Adrenal gland (tissue), 12 donors: ENCODE measurements around the gene TSPAN16. TPM values are rescaled to one million over a fixed set of nuclear protein-coding genes. Genes with fewer than 3 reads are reported as not detected.

ENCODE experiments used
- DNase-seq, 7 donors: peaks; one replicate each; pipeline ENCODE4 v3.0.0-alpha.2; 2019 to 2020
- H3K27ac ChIP-seq, 5 donors: fragments of 200-600 bp; sonication (generic) in 4 of 5; 1 replicate in 3 of 5; 2 replicates in 2 of 5; pipeline versions ENCODE4 v1.5.1 to v1.8.0; 2016 to 2020; ENCODE audit warnings: mild to moderate bottlenecking in 1 of 5
- H3K27me3 ChIP-seq: fragments of 200-600 bp; 2 replicates; pipeline ENCODE4 v1.8.0; 2021
- H3K36me3 ChIP-seq, 2 donors: fragments of 200-600 bp; replicated peaks in 1 of 2; 1 replicate in 1 of 2; 2 replicates in 1 of 2; pipeline versions ENCODE4 v1.5.1 to v1.8.0; 2018 to 2022
- H3K4me1 ChIP-seq, 2 donors: fragments of 200-600 bp; replicated peaks in 1 of 2; 1 replicate in 1 of 2; 2 replicates in 1 of 2; pipeline versions ENCODE4 v1.5.1 to v1.8.0; 2018 to 2021
- H3K4me3 ChIP-seq, 4 donors: fragments of 200-600 bp; sonication (generic) in 3 of 4; one replicate each; pipeline ENCODE4 v1.5.1; 2016 to 2018
- H3K9me3 ChIP-seq, 3 donors: fragments of 200-600 bp; sonication (generic) in 1 of 3; replicated peaks in 1 of 3; 1 replicate in 2 of 3; 2 replicates in 1 of 3; pipeline versions ENCODE4 v1.5.1 to v1.8.0; 2016 to 2021
- POLR2A ChIP-seq, 2 donors: fragments of 450-650 bp; IDR thresholded peaks; one replicate each; pipeline ENCODE4 v1.6.1; 2017; ENCODE audit warnings: antibody characterized with exemption in 2 of 2, mild to moderate bottlenecking in 2 of 2, moderate library complexity in 1 of 2
- WGBS, 4 donors: extraction: QIAGEN DNeasy Blood & Tissue Kit in 2 of 4; methylation state at CpG; one replicate each; pipeline versions ENCODE4 v1.1.5 to v1.1.7; 2013 to 2017; 5-methylcytosine and 5-hydroxymethylcytosine counted together
- intact Hi-C, 2 donors: fragments of 100-400 bp; cut with DNase I; formaldehyde crosslinking; loops; one replicate each; pipeline versions ENCODE4 v1.14.1 to v1.15.0; 2022 to 2023
- polyA plus RNA-seq, 3 donors: library from polyadenylated mRNA; stranded (reverse); fragments of 200-250 nt in 2 of 3; fragments of 350-450 nt in 1 of 3; fragmentation: Illumina TruSeq in 1 of 3; extraction: RNeasy Lipid Tissue Mini Kit (QIAGEN cat#74804) in 1 of 3; gene quantifications; one replicate each; pipeline ENCODE4 v1.2.3, GENCODE V29; 2013 to 2014
- total RNA-seq, 9 donors: library from RNA; depleted of rRNA in 4 of 9; stranded (reverse); fragments of >200 nt in 4 of 9; fragments of 120-200 nt in 1 of 9; fragmentation: NEBNext Ultra II Directional in 1 of 9; extraction: Animal tissue kit (Norgen Biotek cat#: 25700) in 1 of 9; gene quantifications; one replicate each; pipeline versions ENCODE4 v1.1.0 to v1.2.4, GENCODE V29; 2013 to 2023
- TF ChIP-seq, protein P1 (sequence below), 6 experiments: fragments of 450-650 bp in 4 of 6; fragments of 200-600 bp in 2 of 6; sonication (generic) in 1 of 6; IDR thresholded peaks; 1 replicate in 5 of 6; 2 replicates in 1 of 6; pipeline versions ENCODE4 v1.5.1 to v1.8.0; 2016 to 2021; ENCODE audit warnings: antibody characterized with exemption in 6 of 6, mild to moderate bottlenecking in 2 of 6, moderate library complexity in 1 of 6
- donor health status: healthy with polysubstance abuse.
- donor health status: Bipolar disorder and iron deficiency.
- donor health status: DM: yes; HTN: yes; CAD: no.
- donor health status: DM: no; HTN: no; CAD: no.
- donor health status: DM: no; HTN: no; CAD: no.
- donor health status: DM: yes; HTN: yes; CAD: no.

The TSPAN16 gene
- total and polyA plus RNA-seq, 12 donors = not detected

DNA sequence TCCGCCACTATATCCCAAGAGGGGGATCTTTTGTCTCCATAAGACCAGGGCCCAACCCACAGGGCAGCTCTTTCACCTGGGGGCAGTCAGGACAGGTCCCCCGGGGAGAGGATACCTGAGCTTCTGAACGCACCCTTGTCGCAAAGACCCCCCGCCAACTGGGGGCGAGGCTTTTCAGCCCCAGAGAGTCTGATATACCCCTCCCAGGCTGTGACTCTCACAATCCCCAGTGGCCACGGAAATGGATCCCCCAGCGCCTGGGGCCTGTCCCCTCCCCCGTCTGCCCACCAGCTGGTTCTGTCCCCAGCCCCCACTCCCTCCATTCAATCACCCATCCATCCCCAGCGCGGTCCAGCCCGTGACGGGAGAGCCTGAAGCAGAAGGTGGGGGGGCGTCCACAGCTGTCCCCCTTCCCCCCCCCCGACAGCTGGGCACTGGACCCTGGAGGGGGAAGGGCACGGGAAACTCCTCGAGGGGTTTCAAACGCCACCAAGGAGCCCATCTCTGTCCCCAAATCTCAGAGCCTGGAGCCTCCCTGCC lies 34.5 kb upstream of the TSPAN16 start:
- DNase-seq = no peak
- no peaks in the 10 kb centered on the region for H3K36me3 ChIP-seq
- intact Hi-C loops = no loop called here
- no peaks in the 10 kb centered on the region for H3K27me3 ChIP-seq
- H3K4me3 ChIP-seq = peak overlapping the region in 3 of 4 donors; percentile 82 to 90 (median 89)
- TF ChIP-seq, protein P1, sequence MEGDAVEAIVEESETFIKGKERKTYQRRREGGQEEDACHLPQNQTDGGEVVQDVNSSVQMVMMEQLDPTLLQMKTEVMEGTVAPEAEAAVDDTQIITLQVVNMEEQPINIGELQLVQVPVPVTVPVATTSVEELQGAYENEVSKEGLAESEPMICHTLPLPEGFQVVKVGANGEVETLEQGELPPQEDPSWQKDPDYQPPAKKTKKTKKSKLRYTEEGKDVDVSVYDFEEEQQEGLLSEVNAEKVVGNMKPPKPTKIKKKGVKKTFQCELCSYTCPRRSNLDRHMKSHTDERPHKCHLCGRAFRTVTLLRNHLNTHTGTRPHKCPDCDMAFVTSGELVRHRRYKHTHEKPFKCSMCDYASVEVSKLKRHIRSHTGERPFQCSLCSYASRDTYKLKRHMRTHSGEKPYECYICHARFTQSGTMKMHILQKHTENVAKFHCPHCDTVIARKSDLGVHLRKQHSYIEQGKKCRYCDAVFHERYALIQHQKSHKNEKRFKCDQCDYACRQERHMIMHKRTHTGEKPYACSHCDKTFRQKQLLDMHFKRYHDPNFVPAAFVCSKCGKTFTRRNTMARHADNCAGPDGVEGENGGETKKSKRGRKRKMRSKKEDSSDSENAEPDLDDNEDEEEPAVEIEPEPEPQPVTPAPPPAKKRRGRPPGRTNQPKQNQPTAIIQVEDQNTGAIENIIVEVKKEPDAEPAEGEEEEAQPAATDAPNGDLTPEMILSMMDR (IDR thresholded peaks at IDR 0.05) = no peak
- no peak for TF ChIP-seq POLR2A (IDR thresholded peaks at IDR 0.05)
- no peaks in the 10 kb centered on the region for H3K9me3 ChIP-seq
- peaks cover 4 to 10% of the 10 kb centered on the region in 2 donors for H3K4me1 ChIP-seq
- 24 to 67% (median 34%) methylated on average over 1 to 18 of the region's 18 CpGs for WGBS, 4 donors
- H3K27ac ChIP-seq = peak overlapping the region in 4 of 5 donors; percentile 65 to 95 (median 75)

DNA sequence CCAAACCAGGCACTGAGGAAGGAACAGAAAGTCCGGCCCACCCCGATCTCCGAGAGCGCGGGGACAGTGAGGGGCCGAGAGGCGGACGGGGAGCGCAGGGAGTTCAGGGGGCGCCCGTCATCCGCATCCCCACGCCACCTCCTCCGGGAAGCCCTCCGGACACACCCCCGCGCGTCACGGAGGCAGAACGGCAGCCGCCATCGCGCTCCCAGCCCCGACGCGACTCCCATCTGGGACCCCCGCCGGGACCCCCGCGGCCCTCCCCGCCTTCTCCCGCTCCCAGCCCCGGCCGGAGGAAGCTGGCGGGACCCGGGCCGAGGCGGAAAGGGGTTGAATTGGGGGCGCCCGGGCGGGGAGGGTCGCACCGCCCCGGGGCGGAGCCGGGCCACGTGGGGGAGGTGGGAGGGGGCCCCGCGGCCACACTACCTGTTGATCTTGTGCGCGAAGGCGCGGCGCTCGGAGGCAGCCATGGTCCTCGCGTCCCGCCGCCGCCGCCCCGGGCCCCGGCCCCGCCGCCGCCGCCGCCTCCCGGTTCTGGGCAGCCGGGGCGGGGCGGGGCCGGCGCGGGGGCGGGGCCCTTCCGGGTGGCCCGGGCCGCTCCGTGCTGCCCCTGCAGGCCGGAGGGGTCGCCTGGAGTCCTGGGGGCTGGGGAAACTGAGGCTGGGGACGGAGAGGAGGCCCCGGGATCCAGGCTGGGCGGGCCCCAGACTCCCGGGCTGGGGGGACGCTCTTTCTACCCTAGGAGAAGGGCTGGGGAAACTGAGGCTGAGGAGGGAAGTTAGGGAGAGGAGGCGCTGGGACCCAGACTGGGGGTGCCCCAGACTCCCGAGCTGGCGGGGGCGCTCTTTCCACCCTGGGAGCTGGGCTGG lies 33.8 kb upstream of the TSPAN16 start, which contains the start of gene DOCK6:
Gene DOCK6, minus strand, starts transcription at position 554 of the 869 bp plus-strand sequence. Its CDS starts 84 bp downstream, at position 470.
- Histone ChIP-seq H3K4me3 (peak within 1 kb of the TSS; percentile 18 to 90 (median 86)), H3K9me3 (no peaks in the 10 kb centered on the region), H3K4me1 (peaks cover 4 to 10% of the 10 kb centered on the region in 2 donors), H3K27me3 (no peaks in the 10 kb centered on the region), H3K27ac (peak within 1 kb of the TSS in 4 of 5 donors; percentile 65 to 95 (median 75)), H3K36me3 (no peaks in the 10 kb centered on the region)
- TF ChIP-seq POLR2A (IDR thresholded peaks at IDR 0.05) = no peak
- TF ChIP-seq, protein P1 (IDR thresholded peaks at IDR 0.05) = peak in 3 of 6 experiments; percentile 12 to 38 (median 29)
- peak in 3 of 7 donors; percentile 47 to 54 (median 52) for DNase-seq
- 0 to 3% (median 1%) methylated on average over 9 to 91 of the region's 91 CpGs for WGBS, 4 donors
- intact Hi-C loops = no loop called here

DNA sequence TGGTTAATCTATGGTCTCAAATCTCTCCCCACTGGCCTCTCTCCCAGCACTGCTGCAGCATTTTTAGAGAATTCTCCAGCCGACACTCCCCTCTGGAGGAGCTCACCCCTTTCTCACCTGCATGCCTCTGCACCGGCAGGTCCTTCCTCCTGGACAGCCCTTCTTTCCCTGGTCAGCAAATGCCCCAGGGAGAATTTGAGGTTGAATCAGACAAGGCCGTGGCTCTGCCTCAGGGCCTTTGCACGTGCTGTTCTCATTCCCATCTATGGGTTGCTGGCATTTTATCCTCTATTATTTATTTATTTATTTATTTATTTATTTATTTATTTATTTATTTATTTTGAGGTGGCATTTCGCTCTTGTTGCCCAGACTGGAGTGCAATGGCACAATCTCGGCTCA lies 32.2 kb upstream of the TSPAN16 start:
- WGBS, 4 donors = 93 to 96% (median 95%) methylated on average over 6 of the region's 6 CpGs
- no peak overlapping the region for H3K27ac ChIP-seq

More for the DNA sequence above, 32.2 kb upstream of the TSPAN16 start:
- H3K27me3 ChIP-seq = no peaks in the 10 kb centered on the region
- intact Hi-C loops = no loop called here
- H3K36me3 ChIP-seq = no peaks in the 10 kb centered on the region
- TF ChIP-seq, protein P1 (IDR thresholded peaks at IDR 0.05) = no peak
- TF ChIP-seq POLR2A (IDR thresholded peaks at IDR 0.05) = no peak
- DNase-seq = no peak
- no peak overlapping the region for H3K4me3 ChIP-seq
- H3K9me3 ChIP-seq = no peaks in the 10 kb centered on the region
- H3K4me1 ChIP-seq = peaks cover 4 to 10% of the 10 kb centered on the region in 2 donors
